ENCODE measurements around the gene NKAIN2.

GRCh38 chr6:124393536-124393935 lies 589.9 kb downstream of the NKAIN2 start:
- TF ChIP-seq POLR2A (IDR thresholded peaks at IDR 0.05) (no peak), CTCF (IDR thresholded peaks at IDR 0.05) (no peak)
